Fibroblast of skin of abdomen (primary cell): ENCODE measurements around the gene MSANTD4.
"Not testable (repeated sequence)": the region's sequence is repeated elsewhere in the genome, so short reads cannot be mapped to it uniquely, and the experiment has no call there.

Experiments
- DNase-seq: peaks from one replicate; pipeline ENCODE4 v3.0.0-alpha.2; 2013

MSANTD4 gene

DNA sequence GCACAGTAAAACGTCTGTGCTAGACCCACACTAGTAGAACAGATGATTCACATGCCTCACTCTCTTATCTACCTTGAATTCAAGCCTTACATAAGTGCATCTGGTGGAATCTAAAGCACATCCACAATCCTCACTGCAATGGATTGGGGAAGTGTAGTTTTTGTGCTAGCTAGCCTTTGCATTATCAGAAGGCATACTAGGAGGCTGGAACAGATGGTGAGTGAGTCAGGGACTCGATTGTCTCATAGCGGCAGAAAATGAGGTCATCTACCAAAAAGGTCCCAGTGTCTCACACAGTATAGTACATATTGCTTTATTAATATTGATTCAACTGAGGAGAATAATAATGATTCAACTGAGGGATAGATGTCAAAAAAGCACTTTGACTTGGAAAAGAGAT lies 9.3 kb downstream of the MSANTD4 start:
- peak; percentile 66 for DNase-seq

DNA sequence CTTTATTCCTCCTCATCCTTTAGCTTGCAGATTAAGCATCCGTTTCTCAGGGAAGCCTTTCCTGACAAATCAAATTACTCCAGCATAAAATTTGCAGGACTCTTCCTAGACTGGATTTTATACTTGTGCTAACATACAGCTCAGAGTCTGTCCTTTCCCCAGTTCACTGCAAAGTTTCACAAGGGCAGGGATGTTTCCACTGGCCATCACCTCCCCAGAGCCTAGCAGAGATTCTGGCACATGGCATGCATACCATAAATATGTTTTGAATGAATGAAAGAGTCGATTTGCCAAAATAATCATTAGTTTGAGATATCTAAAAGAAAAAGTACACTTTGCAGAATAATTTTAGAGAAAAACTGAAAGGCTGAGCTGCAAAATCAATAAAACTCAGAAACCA lies 10.6 kb downstream of the MSANTD4 start:
- DNase-seq, result no peak

GRCh38 chr11:106003094-106003493 lies 18.9 kb downstream of the MSANTD4 start:
- not testable (repeated sequence) for DNase-seq

DNA sequence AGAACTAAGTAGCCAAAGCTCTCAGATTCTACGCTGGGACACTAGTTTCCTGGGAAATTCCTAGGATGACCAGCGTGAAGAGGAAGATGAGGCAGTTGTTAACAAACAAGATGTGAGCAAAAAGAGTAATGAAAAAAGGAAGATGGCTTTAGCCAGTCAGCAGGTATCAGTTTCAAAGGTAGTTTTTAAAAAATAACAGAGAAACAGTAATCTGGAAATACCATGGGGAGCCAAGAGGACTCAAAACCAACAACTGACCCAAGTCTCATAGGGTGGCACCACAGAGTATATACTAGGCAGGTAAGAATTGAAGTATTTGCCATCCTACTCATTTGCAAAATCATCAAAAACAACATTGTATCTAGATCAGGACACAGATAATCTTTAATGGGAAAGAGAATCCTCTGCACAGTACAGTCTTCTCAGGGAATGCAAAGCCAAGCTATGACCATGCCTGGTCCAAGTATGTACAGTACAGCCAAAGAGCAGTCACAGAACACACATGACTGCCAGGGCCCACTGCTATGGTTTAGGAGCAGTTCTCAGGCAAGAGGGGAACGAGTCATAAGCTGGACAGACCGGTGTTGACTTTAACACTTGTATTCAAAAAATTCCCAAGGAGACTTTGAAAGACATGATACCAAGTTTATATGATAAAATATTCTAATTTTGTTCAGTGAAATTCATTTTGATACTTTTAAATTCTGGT lies 20.6 kb downstream of the MSANTD4 start:
- no peak for DNase-seq

- DNase-seq, result no peak
These were observed 30.2 kb downstream of the MSANTD4 start for GRCh38 chr11:105991888-105992287.

- DNase-seq, result no peak
These were observed 32.9 kb downstream of the MSANTD4 start for GRCh38 chr11:105989124-105989523.

DNA sequence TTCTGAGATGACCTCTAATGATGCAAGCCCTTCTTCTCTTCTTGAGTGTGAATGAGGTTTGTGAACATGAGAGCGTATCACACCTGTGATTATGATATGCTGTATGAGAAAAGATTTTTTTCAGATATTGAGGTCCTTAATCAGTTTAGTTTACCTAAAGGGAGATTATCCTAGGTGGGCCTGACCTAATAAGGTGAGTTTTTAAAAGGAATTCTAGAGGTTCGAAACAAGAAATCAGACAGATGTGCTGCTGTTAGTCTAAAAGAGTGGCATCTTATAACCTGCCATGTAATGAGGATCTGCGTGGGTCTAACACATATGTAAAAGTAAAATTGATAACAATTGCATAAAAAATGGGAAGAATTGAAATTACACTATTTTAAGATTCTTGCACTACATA lies 33.8 kb downstream of the MSANTD4 start:
- DNase-seq, result no peak

DNA sequence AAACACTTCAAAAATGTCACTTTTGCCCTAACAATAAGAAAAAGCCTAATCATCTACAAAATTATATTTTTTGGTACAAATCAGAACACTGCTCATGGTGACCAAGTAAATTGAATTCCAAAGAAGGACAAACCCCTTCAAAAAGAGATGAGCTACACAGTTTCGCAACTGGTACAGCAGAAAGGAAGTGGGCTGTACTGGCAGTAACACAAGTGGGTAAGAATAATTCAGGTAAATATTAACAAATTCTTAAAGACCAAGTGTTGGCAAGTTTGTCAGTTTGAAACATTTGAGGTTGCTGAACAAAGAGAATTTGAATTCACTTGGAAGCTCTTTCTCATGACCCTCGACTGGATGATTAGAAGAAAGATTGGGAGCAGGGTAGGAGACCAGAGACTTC lies 35.5 kb downstream of the MSANTD4 start:
- DNase-seq, result no peak

DNA sequence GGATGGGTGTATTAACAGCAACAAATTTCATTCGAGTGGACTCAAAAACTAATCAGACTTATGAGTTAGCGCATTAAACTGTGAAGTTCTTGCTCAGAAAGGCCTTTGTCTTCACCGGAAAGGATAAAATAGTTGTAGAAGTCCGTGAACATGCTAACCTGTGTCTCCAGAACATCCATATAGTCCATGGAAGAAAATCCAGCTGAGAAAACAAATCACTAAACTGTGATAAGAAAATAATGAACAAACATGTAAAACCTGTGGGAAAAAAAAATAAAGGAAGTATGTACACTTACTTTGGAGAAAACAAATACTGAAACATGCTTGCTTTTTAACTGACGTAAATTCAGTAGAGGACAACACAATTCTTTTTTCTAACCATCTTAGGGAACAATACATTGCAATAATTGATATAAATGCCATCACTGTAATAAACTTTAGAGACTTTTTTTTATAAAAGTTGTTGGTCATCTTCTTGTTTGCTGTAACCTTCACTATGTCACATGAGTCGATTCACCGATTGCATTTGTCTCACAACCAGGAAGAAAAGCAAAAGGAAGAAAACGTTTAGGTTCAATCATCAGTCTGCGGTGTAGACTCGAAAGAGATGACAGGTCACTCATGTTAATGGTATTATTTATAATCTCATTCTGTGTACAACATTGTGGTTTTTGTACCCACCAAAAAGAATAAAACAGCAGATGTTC lies 41.9 kb downstream of the MSANTD4 start:
- no peak for DNase-seq

GRCh38 chr11:105975128-105975527 lies 46.9 kb downstream of the MSANTD4 start:
- DNase-seq, result peak; percentile 17

DNA sequence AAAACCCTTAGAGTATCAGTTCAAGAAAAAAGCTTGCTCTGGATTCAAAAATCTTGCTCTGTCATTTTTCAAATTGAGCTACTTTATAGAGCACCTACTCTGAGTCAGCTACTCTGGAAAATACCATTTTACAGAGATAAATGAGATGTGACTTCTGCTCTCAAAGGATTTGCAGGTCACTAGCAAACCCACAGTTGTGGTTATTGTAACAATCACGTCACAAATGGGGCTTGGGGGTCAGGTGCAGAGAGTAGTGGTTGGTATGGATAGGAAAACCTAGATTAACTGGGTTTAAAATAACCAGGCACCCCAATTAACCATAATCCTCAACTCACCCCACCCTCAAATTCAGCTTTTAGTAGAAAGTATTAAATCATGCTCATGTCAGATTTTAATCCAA lies 52.3 kb downstream of the MSANTD4 start:
- no peak for DNase-seq

DNA sequence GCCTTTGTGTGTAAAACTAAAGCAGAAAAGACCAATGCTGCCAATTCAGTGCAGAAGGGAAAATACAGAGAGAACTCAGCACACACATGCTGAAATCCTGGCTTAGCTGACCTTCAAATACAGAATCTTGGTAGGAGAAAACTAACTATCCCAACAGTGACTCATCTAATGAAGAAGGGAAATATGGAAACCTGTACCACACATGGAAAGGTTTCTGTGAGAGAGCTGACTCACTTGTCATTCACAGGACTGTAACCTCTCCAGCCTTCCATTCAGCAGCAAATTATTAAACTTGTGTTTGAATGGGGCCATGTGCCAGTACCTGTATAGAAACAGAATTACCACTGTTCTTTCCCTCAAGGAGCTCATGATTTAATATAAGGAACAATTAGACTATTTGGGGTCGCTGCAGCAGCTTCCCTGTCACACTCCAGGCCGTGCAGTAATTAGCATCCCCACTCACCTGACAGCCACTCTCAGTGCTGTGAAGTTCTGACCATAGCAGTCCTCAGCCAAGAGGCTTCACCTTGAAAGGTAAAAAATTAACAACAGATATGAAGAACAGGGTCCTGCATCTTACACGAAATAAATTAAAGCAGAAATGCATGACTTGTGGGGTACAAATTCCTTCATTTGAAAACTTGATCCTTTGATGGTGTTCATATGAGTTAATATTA lies 53.9 kb downstream of the MSANTD4 start:
- DNase-seq, result peak; percentile 52

DNA sequence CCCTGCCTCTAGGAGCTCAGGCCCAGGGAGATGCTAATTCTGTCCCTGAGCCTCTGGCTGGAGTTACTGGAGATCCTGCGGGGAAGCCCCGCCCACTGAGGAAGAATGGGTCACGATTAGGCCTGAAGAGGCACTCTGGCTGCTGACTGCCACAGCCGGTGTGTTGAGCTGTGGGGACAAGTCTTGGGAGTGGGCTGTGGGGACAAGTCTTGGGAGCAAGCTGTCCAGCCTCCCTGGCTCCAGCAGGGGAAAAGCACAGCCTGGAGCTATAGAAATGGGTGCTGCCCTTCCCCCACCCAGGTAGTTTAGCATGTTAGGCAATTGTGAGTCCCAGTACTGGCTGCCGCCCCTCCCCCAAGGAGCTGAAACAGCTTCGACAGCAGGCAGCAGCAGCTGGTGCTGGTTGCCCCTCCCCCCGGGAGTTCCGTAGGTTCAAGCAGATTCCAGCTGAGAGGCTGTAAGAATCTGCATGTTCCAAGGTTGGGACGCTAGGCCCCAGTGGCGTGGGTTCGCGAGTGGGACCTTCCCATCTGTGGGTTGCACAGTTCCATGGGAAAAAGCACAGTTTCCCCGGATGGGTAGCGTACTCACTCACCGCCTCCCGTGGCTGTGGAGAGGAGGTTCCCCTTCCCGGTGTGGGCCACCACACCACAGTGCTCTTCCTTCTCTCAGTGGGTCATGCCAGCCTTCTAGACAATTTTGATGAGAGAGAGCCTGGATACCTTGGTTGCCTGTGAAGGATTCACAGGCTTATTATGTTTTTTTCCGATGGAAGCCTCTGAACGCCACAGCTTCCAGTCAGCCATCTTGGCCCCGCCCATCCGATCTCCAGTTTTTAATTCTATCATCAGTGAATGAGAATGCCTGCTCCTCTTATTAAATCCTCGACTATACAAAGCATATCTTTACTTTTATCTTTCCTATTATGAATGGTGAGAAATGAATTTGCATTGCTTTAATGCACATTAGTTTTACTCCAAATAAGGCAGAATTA lies 61.5 kb downstream of the MSANTD4 start:
- DNase-seq, result no peak
